ENCODE results near the gene SPECC1L.

The SPECC1L gene

DNA sequence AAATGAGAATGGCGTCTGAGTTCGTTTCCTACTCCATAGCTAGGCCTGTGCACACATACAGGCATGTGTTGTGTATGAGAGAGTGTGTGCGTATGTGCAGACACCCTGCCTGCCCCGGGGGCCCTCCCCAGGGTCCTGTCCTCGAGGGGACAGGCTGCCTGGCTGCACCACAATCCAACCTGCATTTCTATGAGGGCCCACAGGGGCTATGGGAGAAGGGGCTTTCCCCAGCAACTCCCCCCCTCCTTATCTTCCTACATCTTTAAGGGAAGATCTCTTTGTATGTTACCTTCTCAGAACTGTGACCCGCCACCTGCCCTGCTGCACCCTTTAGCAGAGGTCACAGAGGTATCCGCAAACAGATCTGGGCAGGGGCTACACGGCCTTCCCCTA is 171.7 kb downstream of the SPECC1L start:
- DNase-seq (ENCODE audit: low read depth), result no peak

DNA sequence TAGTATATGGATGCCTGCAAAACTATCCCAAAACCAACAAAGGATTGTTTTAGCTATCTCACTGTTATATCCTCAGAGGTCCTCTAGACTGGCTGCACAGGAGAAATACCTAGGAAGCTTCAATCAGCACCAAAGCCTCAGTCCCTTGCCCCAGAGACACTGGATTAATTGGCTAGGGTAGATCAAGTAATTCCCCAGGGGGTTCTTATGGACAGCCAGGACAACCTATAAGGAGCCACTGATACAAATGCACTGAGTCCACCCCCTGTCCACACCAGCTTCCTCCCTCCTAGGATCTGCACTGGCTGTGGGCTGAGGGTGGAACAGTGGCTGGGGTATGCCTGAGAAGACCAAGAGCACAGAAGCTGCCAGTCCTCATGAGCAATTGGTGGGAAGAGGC is 173.0 kb downstream of the SPECC1L start:
- DNase-seq (ENCODE audit: low read depth), result no peak

- no peak for DNase-seq (ENCODE audit: low read depth)
Measured at GRCh38 chr22:24444251-24444650, 173.6 kb downstream of the SPECC1L start.

GRCh38 chr22:24444729-24445466 is 174.3 kb downstream of the SPECC1L start:
- DNase-seq (ENCODE audit: low read depth), result no peak

DNA sequence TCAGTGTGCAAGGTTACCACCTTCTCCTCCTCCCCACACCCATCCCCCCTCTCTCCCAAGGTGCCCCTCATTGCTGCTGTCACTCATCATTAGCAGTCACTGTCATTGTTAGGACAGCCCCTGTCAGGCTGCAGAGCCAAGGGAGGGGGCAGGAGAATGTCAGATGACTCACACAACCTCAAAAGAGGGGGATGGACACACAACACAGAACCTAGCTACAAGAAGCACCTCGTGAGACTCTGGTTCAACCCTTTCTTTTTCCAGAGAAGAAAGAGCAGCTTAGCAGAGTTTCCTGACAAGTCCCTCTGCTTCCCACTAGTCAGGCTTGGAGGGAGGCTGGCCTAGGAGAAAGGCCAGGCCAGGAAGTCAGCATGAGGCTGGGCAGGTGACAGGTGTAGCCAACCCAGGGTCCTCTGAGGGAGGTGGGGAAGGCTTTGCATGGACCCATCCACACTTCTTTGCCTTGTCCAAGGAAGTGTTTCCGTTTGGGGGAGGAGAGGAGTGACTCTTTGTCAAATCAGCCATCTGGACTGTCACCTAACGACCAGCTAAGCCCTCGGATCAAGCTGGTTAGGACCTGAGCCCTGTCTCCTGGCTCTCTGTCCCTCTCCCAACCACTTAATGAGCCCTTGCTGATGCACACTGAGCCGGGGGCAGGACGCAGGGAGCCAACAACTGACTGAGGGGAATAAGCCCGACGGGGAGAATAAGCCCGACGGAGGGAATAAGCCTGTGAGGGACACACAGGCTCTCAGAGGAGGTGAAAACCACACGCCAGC is 175.0 kb downstream of the SPECC1L start:
- no peak for DNase-seq (ENCODE audit: low read depth)

GRCh38 chr22:24446260-24446611 is 175.6 kb downstream of the SPECC1L start:
- DNase-seq (ENCODE audit: low read depth), result no peak

GRCh38 chr22:24450610-24451009 is 180.0 kb downstream of the SPECC1L start:
- DNase-seq (ENCODE audit: low read depth), result no peak

DNA sequence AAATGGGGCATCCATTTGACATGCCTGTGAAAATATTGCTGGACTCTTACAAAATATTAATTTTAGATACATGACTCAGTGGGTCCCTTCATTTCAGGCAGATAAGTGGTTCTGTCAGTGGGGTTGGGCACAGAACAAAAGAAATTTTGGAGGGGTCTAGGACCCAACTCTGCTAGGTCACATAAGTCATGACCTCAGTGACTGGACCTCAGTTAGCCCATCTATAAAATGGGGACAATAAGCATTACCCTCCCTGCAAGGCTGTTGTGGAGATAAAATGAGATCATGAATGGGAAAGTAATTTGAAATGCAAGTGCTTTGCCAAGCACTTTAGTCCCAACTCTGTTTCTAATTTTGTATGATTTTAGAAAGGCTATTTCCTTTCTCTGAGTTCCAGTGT is 180.5 kb downstream of the SPECC1L start:
- DNase-seq (ENCODE audit: low read depth), result no peak

- no peak for DNase-seq (ENCODE audit: low read depth)
Measured at GRCh38 chr22:24453853-24454252, 183.2 kb downstream of the SPECC1L start.

DNA sequence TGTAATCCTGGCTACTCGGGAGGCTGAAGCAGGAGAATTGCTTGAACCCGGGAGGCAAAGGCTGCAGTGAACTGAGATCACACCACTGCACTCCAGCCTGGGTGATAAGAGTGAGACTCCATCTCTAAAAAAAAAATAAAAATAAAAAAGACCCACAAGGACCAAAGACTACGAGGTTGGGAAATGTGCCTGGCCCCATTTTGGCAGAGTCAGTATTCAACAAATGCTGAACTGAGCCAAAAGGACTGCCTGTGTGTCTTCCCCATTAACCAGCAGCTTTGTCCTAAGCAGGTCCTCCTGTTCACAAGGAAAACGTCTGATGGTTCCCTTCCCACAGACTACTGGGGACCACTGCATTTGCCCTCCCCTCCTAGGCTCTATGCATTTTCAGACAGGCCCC is 184.4 kb downstream of the SPECC1L start:
- DNase-seq (ENCODE audit: low read depth), result no peak

DNA sequence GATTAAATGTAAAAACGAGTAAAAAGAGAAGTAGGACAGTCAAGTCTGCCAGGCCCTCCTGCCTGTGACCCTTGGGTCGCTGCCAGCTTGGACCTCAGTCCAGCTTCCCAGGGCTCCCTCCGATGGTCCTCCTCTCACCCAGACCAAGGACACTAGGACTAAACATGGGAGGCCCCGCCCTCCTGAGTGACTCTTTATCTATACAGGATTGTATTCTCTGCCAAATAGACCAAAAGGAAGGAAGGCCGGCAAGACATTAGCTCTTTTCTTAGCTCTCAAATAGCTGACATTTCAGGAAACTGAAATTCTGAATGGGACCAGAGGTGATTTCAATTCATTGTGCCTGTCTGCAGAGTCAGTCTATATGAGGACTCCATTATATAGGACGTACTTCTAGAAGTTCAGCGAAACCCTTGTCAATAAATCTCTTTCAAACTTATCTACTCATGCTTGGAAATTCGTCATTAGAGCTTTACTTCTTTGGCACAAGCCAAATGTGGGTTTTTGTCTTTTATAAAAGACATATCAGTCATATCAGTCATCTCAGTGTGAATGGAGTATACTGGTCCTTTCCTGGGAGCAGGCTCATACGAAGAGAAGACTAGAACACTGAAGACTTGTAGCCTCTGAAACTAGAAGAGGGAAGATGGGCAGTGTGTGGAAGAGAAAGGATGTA is 185.3 kb downstream of the SPECC1L start:
- no peak for DNase-seq (ENCODE audit: low read depth)

DNA sequence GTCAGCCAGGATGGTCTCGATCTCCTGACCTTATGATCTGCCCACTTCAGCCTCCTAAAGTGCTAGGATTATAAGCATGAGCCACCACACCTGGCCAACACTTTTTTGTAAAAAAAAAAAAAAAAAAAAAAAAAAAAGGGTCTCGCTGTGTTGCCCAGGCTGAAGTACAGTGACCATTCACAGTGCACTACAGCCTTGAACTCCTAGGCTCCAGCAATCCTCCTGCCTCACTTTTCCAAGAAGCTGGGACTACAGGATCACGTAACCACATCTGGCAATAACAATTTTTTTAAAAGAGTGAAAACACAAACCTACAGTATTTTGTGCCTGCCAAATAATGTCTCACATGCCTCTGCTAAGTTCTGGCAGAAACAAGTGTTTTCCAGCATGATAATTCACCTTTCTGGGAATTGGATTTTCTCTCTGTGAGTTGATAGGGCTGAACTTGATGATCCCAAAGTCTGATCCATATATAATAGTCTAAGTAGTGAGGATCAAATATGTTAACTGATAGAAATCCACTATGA is 187.3 kb downstream of the SPECC1L start:
- no peak for DNase-seq (ENCODE audit: low read depth)

DNA sequence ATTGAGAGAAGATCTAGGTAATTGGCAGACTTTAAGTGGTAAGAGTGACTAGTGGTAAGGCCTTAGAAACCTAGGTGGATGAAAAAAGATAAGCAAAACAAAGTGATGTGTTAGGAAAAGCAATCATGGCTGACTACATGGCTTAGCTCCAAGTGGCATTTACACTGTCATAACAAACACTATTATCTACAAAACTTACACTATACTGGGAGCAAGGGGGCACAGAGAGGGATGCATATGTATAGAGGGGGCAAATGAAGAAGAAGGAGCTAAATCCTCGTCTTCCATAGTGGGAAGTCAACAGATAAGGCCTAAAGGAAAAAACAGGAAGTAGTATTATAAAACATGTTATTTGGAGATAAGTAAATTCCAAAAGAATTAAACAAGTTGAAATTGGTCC is 189.3 kb downstream of the SPECC1L start:
- no peak for DNase-seq (ENCODE audit: low read depth)

GRCh38 chr22:24460418-24461089 is 189.9 kb downstream of the SPECC1L start:
- DNase-seq (ENCODE audit: low read depth), result no peak

GRCh38 chr22:24463071-24463760 is 192.6 kb downstream of the SPECC1L start:
- no peak for DNase-seq (ENCODE audit: low read depth)

GRCh38 chr22:24465566-24465965 is 194.9 kb downstream of the SPECC1L start:
- no peak for DNase-seq (ENCODE audit: low read depth)

GRCh38 chr22:24465975-24466374 is 195.3 kb downstream of the SPECC1L start:
- DNase-seq (ENCODE audit: low read depth), result no peak

DNA sequence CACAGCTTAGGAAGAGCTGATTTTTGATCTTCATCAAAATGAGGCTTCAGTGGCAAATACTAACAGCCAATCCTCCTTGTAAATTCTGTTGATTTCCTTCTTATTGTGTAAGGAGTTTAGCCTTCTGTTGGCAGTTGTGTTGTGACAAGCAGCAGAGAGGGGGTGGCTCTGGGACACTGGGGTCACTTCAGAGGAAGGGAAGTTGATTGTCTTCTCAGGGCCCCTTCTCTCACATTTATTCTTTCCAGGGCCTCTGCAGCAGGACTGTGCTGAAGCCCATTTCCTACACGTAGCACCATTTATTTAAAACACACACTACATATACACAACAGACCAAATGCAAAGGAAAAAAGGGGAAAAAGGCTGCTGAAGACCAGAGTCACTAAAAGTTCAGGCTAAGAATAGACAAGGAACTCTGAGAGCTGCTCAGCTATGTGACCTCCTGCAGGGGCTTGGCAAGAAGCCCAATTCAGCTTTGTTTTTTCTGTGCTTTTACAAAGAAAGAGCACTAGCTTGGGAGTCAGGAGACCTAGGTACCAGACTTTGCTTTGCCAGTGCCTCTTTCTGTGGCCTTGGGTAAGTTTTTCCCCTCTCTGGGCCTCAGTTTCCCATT is 196.2 kb downstream of the SPECC1L start:
- DNase-seq (ENCODE audit: low read depth), result no peak

DNA sequence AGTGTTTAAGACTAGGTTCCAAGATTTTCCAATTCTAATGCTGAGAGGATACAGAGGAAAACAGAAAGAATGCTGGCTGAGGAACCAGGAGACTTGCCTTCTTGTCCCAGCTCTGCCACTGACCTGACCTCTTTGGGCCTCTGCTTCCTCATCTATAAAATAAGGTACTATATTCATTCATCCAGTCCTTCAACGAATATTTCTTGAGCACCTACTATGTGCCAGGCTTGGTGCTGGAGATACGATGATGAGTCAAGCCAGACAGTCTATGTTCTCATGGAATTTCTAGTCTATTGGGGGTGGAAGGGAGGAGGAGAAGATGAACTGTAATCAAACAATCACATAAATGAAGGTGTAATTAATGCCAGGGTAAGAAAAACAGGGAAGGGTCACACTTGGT is 196.7 kb downstream of the SPECC1L start:
- no peak for DNase-seq (ENCODE audit: low read depth)

All from stimulated activated CD4-positive, alpha-beta T cell treated with anti-CD3 and anti-CD28 coated beads, Interleukin-2, amount 100 ng/mL, for 4 hours (primary cell).